ENCODE data around the gene ENTHD1. TPM values are rescaled to one million over a fixed set of nuclear protein-coding genes. Genes with fewer than 3 reads are reported as not detected.

Gene ENTHD1
- total RNA-seq, 1 experiment from 2014 or later, result not detected

DNA sequence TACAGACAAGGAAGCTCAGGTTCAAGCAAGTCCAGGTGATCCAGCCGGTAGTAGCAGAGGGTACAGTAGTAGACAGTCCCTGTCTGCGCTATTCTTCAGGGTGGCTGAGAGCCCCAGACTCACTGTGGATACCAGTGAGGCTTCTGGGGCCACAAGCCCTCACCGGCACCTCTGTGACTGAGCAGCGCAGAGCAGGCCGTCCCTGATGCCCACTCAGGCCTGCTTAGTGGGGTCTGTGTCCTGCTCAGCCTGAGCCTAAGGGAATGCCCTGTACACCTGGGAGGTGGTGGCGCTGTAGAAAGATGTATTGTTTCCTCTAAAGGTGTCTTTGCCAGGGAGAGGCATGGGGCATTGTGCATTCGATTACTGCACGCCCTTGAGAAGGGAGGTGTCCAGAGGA is 179.2 kb downstream of the ENTHD1 start:
- Histone ChIP-seq H3K56ac (ENCODE audit: insufficient read length, low read depth, low read length) (no peak overlapping the region), H4K20me1 (ENCODE audit: control insufficient read depth, insufficient read depth, insufficient read length) (no peaks in the 10 kb centered on the region), H3K9me3 (ENCODE audit: control insufficient read depth, low read depth, low read length) (no peaks in the 10 kb centered on the region), H3K79me1 (ENCODE audit: insufficient read depth, low read depth, low read length, poor library complexity, severe bottlenecking) (no peaks in the 10 kb centered on the region), H3K23me2 (ENCODE audit: insufficient read length, low read depth, low read length, poor library complexity, severe bottlenecking) (no peaks in the 10 kb centered on the region), H2BK12ac (ENCODE audit: insufficient read length, low read depth, low read length) (no peak overlapping the region), H3K4me2 (ENCODE audit: insufficient read depth, insufficient read length, low read length) (no peak overlapping the region), H3K9ac (ENCODE audit: extremely low read depth, insufficient read length, low read length) (no peak overlapping the region), H3K4ac (ENCODE audit: low read depth, low read length) (no peak overlapping the region), H2BK20ac (ENCODE audit: low read depth, low read length, poor library complexity, severe bottlenecking) (no peak overlapping the region), H2BK5ac (ENCODE audit: insufficient read length, low read length) (no peak overlapping the region), H2BK120ac (ENCODE audit: low read depth, low read length, poor library complexity, severe bottlenecking) (no peak overlapping the region), H3K79me2 (ENCODE audit: insufficient read depth, low read length) (no peaks in the 10 kb centered on the region), H3K23ac (ENCODE audit: insufficient read length, low read depth, low read length) (no peak overlapping the region), H3K27me3 (ENCODE audit: insufficient read depth, low read length) (no peaks in the 10 kb centered on the region), H3K14ac (ENCODE audit: insufficient read depth, low read length) (no peak overlapping the region), H3T11ph (ENCODE audit: low read length) (no peak overlapping the region), H2BK15ac (ENCODE audit: low read depth, low read length) (no peak overlapping the region), H4K5ac (ENCODE audit: insufficient read length, low read depth, low read length) (no peak overlapping the region), H4K91ac (ENCODE audit: insufficient read length, low read depth, low read length) (no peak overlapping the region), H3K18ac (ENCODE audit: insufficient read length, low read depth, low read length) (no peak overlapping the region), H2AFZ (ENCODE audit: low read length) (no peak overlapping the region), H2AK5ac (ENCODE audit: insufficient read length, low read length) (no peak overlapping the region), H3K4me1 (ENCODE audit: insufficient read depth, low read length) (no peaks in the 10 kb centered on the region), H4K8ac (replicated peaks; ENCODE audit: insufficient read length, low read depth, low read length) (no peak overlapping the region), H3K27ac (ENCODE audit: insufficient read length, low read depth, low read length) (no peak overlapping the region)
- Mint-ChIP-seq H3K4me3 (no peak overlapping the region), H3K4me1 (peaks cover 11 to 14% of the 10 kb centered on the region in 2 experiments), H3K36me3 (ENCODE audit: insufficient read depth in 1 of 3, low read depth in 3 of 3) (no peaks in the 10 kb centered on the region), H3K27me3 (ENCODE audit: low read depth) (peaks cover 10% of the 10 kb centered on the region), H3K9me3 (no peaks in the 10 kb centered on the region), H3K27ac (peak overlapping the region in 1 of 3 experiments; percentile 74; a peak in 1 of 7 replicates)
- no peak for DNase-seq
- WGBS (ENCODE audit: extremely low coverage, insufficient read length, low lambda C conversion rate), result no CpG with 5 or more reads among the region's 8 CpGs
- TF ChIP-seq, protein P1, sequence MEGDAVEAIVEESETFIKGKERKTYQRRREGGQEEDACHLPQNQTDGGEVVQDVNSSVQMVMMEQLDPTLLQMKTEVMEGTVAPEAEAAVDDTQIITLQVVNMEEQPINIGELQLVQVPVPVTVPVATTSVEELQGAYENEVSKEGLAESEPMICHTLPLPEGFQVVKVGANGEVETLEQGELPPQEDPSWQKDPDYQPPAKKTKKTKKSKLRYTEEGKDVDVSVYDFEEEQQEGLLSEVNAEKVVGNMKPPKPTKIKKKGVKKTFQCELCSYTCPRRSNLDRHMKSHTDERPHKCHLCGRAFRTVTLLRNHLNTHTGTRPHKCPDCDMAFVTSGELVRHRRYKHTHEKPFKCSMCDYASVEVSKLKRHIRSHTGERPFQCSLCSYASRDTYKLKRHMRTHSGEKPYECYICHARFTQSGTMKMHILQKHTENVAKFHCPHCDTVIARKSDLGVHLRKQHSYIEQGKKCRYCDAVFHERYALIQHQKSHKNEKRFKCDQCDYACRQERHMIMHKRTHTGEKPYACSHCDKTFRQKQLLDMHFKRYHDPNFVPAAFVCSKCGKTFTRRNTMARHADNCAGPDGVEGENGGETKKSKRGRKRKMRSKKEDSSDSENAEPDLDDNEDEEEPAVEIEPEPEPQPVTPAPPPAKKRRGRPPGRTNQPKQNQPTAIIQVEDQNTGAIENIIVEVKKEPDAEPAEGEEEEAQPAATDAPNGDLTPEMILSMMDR (conservative IDR thresholded peaks at IDR 0.05), result no peak
